HG03457 (cell line): ENCODE data around the gene KCMF1.

Experiments used
- ATAC-seq: cut with Tn5 transposase; IDR thresholded peaks from one replicate; pipeline ENCODE4 v1.9.1; 2021; ENCODE audit warnings: moderate number of reproducible peaks; ENCODE audit not compliant: unreplicated experiment

Gene KCMF1

DNA sequence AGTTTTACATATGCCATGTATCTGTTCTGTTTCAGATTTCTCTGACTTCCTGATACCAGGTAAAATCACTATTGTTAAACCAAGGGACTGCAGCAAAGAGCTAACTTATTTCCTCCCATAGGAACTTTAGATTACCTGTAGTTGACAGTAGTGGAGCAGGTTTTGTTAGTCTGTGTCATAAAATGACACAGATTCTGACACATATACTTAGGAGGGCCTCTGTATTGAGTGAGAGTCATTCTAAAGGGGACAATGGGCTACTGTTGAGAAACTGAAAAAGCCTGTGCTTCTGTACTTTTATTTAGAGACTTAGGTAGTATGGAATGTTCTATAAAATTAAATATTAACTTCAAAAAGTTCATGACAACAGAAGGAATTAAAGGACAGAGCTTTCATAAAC lies 48.2 kb downstream of the KCMF1 start:
- no peak for ATAC-seq

DNA sequence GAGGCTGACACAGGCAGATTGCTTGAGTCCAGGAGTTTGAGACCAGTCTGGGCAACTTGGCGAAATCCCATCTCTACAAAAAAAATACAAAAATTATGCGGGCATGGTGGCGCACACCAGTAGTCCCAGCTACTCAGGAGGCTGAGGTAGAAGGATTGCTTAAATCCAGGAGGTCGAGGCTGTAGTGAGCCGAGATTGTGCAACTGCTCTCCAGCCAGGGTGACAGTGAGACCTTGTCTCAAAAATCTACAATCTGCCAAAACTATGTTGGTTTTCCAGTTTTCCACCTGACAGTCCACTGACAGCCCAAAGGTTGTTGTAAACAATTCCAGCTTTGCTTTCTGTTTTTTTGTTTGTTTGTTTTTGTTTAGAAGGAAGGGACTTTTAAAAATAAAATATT lies 51.3 kb downstream of the KCMF1 start:
- ATAC-seq = no peak

DNA sequence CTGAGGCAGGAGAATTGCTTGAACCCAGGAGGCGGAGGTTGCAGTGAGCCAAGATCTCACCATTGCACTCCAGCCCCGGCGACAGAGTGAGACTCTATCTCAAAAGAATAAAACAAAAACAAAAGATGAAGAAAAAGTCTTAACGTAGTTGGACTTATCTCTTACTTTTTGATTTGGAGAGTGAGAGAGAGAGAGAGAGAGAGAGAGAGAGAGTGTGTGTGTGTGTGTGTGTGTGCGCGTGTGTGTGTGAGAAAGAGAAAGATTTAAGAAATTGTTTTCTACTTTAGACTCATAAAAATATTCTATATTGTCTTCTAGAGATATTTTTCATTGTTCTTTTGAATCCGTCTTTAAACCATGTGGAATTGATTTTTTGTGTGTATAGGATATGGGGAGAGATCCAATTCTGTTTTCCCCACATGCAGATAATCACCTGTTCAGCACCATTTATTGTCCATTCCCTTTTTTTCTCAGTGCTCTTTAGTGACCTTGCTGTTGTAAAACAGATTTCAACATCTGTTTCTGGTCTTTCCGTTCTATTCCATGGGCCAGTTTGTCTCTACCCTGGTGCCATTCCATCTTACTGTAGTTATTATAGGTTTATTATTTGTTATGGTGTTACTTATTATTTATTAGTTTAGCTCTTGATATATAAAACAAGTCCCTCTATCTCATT lies 53.5 kb downstream of the KCMF1 start:
- ATAC-seq = no peak

DNA sequence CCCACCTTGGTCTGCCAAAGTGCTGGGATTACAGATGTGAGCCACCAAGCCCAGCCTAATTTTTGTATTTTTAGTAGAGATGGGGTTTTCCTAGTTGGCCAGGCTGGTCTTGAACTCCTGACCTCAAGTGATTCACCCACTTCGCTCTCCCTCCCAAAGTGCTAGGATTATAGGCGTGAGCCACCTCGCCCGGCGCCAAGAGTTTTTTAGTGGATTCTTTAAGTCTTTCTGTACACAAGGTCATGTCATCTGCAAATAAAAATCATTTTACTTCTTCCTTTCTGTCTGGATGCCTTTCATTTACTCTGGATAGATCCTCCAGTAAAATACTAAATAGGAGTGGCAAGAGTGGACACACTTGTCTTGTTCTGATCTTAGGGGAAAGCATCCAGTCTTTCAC lies 61.7 kb downstream of the KCMF1 start:
- ATAC-seq = no peak

DNA sequence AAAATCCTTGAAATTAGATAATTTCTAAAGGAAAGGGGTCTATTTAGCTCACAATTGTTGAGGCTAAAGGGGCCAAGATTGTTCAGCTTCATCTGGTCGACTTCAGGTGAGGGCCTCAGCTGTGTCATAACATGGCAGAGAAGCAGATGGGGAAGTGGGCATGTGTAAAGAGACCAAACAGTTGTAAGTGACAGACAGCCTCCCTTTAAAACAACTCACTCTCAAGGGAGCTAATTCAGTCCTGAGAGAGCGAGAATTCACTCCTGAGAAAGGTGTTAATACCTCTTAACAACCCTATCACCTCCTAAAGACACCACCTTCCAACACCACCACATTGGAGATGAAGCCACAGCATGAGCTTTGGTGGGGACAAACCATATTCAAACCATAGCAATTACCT lies 62.4 kb downstream of the KCMF1 start:
- no peak for ATAC-seq

DNA sequence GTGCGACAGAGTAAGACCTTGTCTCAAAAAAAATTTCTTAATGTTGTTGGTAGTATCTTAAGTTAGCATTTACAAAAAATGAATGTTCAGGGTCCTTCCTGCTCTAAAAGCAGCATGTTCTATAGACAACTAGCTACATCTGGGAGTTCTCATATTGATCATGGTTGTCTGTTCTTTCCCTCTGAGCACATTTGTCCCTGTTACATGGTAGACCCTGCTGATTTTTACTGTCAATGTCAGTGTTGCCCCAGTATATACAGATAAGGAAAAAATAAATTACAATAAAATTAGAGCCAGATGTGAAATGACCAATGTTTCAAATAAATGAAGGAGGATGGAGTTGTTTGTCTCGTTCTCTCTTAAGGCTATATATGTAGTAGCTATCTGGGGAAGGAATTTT lies 63.2 kb downstream of the KCMF1 start:
- ATAC-seq = no peak

DNA sequence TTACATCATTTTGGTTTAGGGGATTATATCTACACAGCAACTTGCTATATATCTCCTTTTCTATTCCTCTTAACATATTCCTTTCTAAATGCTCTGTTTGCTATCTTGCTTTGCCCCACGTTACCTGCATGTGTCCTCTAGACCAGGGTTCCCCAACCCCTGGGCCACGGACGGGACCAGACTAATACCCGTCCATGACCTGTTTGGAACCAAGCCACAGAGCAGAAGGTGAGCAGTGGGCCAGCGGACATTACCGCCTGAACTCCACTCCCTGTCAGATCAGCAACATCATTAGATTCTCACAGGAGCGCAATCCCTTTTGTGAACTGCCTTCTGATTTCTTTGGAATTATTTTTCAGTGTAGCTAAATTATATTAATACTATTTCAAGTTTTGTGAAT lies 66.7 kb downstream of the KCMF1 start:
- no peak for ATAC-seq

DNA sequence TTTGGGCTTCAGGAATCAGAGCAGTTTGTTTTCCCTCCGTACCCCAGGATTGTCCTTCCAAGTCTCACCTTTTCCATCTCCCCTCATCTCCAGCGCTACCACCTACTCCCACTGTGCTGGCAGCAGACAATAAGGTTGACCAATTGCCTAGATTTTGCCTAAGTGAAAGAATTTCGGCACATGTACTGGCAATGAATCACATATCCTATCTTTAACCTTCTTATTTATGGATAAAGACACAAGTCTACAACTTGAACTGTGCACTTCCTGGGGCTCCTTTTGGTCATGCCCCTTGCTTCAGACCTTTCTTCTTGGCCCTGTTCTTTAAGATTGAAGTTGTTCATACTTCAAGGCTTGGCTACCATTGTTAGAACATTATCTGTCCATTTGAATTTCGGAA lies 71.4 kb downstream of the KCMF1 start:
- no peak for ATAC-seq

DNA sequence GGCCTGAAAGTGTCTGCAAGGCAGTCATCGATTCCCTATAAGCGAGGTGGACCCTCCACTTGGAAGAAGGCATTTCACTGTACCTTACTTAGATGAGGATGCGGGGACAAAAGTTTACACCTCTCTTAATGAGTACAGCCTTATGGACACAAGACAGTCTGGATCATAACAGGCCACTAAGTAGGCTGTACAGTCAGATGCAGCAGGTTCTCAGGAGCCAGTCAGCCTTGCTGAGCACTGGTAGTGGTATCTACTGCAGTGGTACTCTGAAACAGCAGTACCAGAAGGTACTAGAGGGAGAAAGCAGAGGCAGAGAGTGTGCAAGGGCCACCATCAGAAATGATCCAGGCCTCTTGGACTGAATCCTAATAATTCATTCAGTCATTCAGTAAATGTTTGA lies 77.6 kb downstream of the KCMF1 start:
- no peak for ATAC-seq

DNA sequence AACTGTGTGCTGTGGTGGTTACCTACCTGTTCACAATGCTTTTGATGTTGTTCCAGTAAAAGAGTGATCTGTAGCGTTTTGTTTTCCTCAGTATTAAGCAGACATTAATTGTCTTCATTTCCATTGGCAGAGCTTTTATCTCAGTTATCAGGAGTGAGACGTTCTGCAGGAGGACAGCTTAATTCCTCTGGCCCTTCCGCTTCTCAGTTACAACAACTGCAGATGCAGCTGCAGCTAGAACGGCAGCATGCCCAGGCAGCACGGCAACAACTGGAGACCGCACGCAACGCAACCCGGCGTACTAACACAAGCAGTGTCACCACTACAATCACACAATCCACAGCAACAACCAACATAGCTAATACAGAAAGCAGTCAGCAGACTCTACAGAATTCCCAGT lies 78.3 kb downstream of the KCMF1 start:
- no peak for ATAC-seq

DNA sequence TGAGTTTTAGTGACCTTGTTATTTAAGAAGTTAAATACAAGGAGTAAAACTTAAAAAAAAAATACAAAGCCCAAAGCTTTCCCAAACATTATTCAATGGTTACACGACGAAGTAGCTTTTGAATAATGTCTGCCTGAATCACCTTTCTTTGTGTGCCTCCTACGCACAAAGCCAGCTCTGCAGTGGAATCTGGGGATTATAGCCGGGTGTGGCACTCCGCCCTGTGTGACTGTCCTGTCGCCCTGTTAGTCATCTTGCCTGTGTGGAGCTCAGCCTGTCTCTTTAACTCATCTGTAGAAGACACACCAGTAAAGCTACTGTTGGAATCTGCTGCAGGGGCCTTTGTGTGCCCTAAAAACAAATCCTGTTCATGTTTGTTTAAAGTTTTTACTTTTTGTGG lies 82.8 kb downstream of the KCMF1 start:
- ATAC-seq = no peak

DNA sequence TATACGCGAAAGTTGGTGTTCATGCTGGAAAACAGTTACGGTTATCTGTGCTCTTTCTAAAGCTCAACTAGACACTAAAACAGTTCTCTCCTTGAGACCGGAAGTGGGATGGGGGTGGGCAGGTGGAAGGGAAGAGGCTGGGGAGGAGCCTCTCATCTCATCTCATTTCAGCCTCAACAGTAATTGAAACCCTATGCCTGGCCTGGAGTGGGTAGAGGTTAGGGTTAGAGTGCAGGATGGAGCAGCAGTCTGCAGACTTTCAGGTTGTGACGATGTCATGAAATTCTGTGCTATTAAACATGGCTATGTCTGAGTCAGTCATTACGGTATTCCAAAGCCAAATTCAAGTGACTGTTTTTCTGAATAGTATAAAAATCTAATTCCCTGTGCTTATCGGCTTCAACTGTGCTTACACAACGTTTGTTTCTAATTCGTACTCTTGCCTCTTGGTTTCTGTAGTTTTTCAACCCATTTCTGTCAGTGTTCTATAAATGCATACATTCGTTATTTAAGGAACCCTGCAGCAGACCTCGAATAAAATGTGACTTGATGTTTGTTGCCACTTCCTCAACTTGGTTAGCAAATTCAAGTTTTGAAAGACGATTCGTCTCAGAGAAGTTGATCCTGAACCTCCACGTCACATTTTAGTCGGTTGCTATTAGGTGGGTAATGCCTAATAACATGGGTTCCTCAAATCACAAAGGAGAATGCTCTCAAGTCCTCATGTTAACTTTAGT lies 86.4 kb downstream of the KCMF1 start:
- no peak for ATAC-seq

DNA sequence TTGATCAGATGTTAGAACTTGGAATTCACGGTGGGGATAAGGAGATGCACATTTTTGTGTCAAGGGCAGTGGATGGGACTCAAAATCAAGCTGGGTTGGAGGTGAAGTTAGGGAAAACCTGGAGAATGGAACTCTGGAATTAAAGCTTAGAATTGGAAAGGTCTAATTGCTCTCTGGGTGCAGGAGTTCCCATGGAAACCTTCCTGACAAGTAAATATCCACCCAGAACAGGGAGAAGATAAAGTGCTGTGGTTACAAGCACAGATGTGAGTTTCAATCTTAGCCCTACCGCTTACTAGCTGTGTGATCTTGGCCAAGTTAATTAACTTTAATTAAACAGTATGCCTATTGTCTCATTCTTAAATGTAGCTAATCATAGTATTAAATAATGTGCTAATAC lies 90.9 kb downstream of the KCMF1 start:
- no peak for ATAC-seq

DNA sequence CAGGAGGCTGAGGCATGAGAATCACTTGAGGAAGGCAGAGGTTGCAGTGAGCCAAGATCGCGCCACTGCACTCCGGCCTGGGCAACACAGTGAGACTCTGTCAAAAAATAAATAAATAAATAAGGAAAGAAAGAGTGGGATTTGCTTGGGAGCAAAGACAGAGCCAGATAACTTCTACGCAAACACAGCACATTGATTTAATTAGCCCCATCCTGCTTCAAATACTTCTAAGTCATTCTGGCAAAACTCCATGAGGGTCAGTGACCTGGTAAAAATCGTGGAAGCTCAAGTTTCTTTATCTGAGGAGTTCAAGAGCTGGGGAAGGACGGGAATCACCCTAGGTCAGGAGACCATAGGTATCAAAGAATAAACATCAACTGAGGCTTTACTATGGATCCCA lies 91.6 kb downstream of the KCMF1 start:
- ATAC-seq = no peak

DNA sequence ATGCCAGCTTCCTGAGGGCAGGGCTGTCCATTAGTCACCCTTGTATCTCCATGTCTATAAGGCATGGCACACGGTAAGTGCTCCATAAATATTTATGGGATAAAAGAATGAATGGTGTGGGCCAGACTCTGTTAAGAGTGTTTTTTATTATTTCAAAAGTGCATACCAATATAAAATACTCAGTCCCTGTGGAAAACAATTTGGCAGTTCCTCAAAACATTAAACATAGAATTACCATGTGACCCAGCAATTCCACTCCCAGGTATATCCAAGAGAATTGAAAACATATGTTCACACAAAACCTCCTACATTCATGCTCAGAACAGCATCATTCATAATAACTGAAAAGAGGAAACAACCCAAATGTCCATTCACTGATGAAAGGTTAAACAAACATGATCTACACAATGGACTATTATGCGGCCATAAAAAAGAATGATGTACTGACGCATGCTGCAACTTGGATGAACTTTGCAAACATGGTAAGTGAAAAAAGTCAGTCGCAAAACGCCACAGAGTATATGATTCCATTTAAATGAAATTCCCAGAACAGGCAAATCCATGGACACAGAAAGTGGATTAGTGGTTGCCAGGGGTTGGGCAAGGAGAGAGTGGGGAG lies 93.1 kb downstream of the KCMF1 start:
- ATAC-seq = no peak

DNA sequence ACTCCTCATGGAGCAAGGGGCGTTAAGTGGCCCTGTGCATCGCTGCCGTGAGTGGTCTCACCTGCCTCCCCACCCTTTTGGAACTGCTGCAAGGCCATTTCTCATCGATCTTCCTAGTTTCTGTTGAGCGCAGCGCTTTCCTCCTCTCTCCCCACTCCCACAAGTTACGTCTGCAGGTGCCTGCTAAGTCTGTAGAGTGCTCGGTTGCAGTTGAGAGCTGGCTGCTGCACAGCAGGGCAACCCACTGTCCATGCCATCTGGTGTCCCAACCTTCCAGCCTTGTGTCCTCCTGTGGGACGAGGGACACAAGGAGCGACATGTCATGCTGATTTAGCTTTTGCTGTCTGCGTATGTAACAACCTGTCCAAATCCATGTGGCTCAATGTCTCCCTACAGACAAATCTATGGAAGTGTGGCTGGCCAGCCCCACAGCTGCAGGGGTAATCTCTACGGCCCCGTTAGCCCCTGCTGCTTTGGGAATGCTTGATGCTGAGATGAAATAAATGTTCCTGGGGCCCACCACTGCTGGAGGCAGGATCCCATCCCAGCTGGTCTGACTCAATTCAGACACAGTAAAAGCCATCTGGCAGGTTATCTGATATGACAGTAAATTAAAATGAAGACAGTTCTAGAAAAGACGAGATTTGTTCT lies 94.1 kb downstream of the KCMF1 start:
- no peak for ATAC-seq

DNA sequence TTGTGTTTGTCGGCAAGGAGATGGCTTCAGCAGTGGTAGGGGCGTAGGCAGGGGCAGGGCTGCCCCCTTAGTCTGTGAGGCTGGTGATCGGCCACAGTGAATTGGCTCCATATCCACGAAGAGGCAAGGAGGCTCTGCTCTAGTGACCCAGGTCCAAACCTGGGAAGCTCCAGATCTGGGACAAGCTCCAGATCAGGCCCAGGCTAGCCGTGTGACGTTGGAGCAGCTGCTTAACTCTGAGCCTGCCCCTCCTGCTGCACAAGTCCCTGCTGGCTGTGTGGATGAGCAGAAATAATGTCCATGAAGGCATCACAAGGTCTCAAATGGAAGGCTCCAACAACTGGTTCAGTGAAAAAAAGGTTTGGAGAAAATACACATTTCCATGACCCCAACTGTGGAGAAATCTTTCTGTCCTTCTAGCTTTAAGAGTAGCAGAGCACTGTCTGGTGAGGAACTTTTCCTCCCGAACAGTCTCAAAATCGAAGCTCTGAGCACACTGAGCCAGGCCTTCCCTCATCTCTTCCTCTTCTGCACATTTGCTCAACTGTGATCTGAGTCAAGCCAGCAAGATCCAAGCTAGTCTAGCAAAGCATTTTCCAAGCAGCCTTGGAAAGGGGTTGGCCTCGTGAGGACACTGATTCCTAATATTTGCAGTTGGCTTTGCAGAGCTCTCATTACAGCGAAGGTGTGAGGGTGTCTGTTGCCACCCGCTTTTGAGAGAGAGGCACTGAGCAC lies 95.2 kb downstream of the KCMF1 start:
- no peak for ATAC-seq

DNA sequence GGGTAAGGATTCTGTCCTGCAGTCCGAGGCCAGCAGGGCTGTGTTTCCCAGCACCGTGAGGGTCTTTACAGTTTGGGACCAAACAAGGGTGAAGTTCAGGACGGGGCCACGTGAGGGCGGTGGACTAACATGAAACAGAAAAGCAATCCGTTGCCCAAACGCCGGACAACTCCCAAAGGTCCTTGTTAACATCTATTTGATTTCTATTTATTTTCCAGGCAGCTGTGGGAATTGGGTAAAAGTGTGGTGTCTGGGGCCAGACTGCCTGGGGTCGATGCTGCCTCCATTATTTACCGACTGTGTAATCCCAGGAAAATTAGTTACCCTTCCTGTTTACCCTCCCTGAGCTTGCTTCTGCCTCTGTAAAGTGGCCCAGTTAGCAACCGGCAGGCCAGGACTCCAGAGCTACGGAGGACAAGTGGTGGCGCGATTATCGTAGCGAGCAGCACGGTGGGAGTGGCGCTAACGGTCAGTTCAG lies 96.0 kb downstream of the KCMF1 start:
- no peak for ATAC-seq

DNA sequence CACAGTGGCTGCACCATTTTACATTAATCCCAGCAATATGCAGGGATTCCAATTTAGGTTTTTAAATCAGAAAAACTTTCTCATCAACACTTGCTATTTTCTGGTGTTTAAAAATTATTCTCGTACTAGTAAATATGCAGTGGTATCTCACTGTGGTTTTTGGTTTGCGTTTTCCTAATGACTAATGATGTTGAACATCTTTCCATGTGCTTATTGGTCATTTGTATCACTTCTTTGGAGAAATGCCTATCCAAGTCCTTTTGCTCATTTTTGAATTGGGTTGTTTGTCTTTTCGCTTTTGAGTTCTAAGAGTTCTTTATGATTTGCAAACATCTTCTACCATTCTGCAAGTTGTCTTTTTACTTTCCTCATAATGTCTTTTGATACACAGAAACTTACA lies 100.1 kb downstream of the KCMF1 start:
- ATAC-seq = no peak

DNA sequence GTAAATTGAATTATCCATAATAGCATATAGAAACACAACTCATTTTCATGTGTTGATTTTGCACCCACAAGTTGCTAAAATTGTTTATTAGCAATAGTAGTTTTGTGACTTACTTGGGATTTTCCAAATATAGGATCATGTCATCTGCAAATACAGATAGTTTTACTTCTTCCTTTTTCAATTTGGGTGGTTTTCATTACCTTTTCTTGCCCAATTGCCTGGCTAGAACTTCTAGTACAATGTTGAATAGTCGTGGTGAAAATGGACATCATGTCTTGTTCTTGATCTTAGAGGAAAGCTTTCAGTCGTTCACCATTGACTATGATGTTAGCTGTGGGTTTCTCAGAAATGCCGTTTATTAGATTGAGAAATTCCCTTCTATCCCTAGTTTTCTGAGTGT lies 102.1 kb downstream of the KCMF1 start:
- no peak for ATAC-seq

DNA sequence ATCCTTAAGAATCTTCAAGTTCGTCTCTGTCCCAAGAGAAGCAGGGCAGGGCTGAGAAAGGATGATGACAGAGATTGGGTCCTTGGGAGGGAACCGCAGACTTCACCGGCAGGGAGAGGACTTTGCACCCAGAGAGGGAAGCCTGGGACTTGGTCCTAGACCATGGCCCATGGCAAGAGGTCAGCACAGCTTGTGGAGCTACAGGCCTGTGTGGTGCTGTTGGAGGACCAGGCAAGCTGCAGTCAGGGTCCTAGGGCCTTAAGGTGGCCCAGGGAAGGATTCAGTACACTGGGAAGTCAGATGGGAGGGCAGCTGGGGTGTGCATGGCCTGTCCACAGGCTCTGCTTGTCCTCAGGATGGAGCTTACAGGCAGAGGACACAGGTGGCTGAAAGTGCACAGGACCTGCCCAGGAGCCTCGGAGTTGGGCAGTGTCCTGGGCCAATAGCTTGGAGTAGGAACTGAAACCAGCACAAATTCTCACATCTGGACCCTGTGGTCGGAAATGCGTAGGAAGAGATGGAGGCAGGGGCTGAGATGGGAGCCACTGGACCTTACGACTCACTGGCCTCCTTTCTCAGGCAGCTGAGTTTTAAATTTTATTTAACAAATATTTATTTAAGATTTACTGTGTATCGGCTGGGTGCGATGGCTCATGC lies 105.8 kb downstream of the KCMF1 start:
- no peak for ATAC-seq
